HepG2 (cell line): ENCODE measurements around the gene ZBTB21. TPM values are rescaled to one million over a fixed set of nuclear protein-coding genes. Genes with fewer than 3 reads are reported as not detected.

Experiments used
- ATF7 ChIP-seq, 2 experiments: fragments of 450-650 bp in 1 of 2; sonication (generic) in 1 of 2; formaldehyde crosslinking in 1 of 2; IDR thresholded peaks; 2 replicates each; pipeline versions ENCODE4 v1.4.0 to v1.6.1; 2016 to 2020; ENCODE audit warnings: antibody characterized with exemption in 1 of 2, mild to moderate bottlenecking in 1 of 2, missing genetic modification reagents in 1 of 2
- SMC3 ChIP-seq: IDR thresholded peaks from 2 replicates; pipeline ENCODE4 v1.6.1; 2011; ENCODE audit warnings: low read length, improper control_type of control experiment
- TERF1 ChIP-seq: sonication (generic); formaldehyde crosslinking; IDR thresholded peaks from 2 replicates; pipeline ENCODE4 v1.8.0; 2022; ENCODE audit warnings: mild to moderate bottlenecking, missing genetic modification reagents, moderate library complexity
- ZMYM4 ChIP-seq: sonication (generic); formaldehyde crosslinking; IDR thresholded peaks from 2 replicates; pipeline ENCODE4 v1.8.1; 2023; ENCODE audit warnings: mild to moderate bottlenecking, missing genetic modification reagents
- ZNF589 ChIP-seq: sonication (generic); formaldehyde crosslinking; conservative IDR thresholded peaks from 2 replicates; pipeline ENCODE4 v1.8.0; 2022; ENCODE audit warnings: mild to moderate bottlenecking, moderate library complexity, missing genetic modification reagents
- ZNF720 ChIP-seq: sonication (generic); formaldehyde crosslinking; IDR thresholded peaks from 2 replicates; pipeline ENCODE4 v1.4.0; 2020; ENCODE audit warnings: missing genetic modification reagents
- polyA plus RNA-seq, 8 experiments: library from polyadenylated mRNA; depleted of rRNA in 3 of 8; stranded (reverse) in 7 of 8; unstranded in 1 of 8; fragments of >200 nt; fragmentation: Illumina TruSeq in 4 of 8; extraction: Trizol in 4 of 8; gene quantifications; 2 replicates each; pipeline versions ENCODE4 v1.2.1 to v1.2.3, GENCODE V29; 2011 to 2016; ENCODE audit warnings: low read depth in 4 of 8, missing spikeins in 1 of 8, mixed read lengths in 1 of 8; ENCODE audit not compliant: insufficient read depth in 1 of 8
- total RNA-seq, 5 experiments: library from RNA; depleted of rRNA; stranded (reverse); fragments of >200 nt; fragmentation: Illumina TruSeq; extraction: Trizol; gene quantifications; 2 replicates each; pipeline ENCODE4 v1.2.3, GENCODE V29; 2016; ENCODE audit warnings: low read depth in 1 of 5
- TF ChIP-seq, protein P1 (sequence below): sonication (generic); formaldehyde crosslinking; IDR thresholded peaks from 2 replicates; pipeline ENCODE4 v1.4.0; 2020; ENCODE audit warnings: low read depth, mild to moderate bottlenecking, missing genetic modification reagents
- TF ChIP-seq, protein P2 (sequence below): sonication (generic); formaldehyde crosslinking; IDR thresholded peaks from 2 replicates; pipeline ENCODE4 v1.4.0; 2020; ENCODE audit warnings: missing genetic modification reagents, mild to moderate bottlenecking, borderline replicate concordance

Gene ZBTB21
- total and polyA plus RNA-seq, 2 of the 13 experiments (the other 11 are each of a cell fraction or from before 2014, with no cell fraction given), result 4.5 to 6.1 TPM

DNA sequence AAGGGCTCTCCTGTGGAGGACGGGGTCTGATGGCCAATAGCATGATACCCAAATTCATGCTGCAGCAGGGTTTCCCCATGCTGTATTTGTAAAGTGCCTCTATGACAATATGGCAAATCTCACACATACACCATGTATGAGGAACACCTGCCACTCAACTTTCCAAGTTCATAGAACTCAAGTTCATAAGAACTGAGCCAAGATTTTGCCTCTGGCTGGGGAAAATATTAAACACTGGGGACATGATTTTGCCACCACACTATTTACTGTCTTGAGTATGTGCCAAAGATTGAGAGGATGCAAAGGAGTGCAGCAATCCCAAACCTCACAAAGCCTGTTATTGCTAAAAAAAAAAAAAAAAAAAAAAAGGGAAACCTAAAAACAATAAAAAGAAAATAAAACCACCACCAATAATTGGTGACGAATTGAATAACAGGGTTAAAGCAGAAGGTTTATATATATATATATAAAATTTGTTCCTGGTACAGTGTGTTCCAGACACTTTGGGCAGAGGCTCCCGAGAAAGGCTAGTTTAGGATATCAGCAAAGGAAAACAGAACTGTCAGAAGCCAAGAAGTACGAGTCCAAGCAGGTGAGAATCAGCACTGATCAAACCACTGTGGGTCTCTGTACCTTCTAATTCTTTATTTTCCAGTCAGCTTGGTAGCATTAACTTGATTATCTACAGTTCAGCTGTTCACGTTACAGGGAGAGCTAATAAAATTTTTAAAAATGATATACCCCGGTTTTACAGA, 24.3 kb downstream of the ZBTB21 start (continued):
- TF ChIP-seq, protein P1, sequence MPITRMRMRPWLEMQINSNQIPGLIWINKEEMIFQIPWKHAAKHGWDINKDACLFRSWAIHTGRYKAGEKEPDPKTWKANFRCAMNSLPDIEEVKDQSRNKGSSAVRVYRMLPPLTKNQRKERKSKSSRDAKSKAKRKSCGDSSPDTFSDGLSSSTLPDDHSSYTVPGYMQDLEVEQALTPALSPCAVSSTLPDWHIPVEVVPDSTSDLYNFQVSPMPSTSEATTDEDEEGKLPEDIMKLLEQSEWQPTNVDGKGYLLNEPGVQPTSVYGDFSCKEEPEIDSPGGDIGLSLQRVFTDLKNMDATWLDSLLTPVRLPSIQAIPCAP (CRISPR knock-in tag), result no peak
- TF ChIP-seq ATF7 (IDR thresholded peaks at IDR 0.05), result no peak
- TF ChIP-seq ATF7 (CRISPR knock-in tag; IDR thresholded peaks at IDR 0.05), result no peak
- no peak for TF ChIP-seq ZMYM4 (CRISPR knock-in tag)
- TF ChIP-seq SMC3, result no peak
- no peak for TF ChIP-seq ZNF720 (CRISPR knock-in tag)
- TF ChIP-seq TERF1 (CRISPR knock-in tag), result no peak
- TF ChIP-seq ZNF589 (CRISPR knock-in tag), result no peak
- TF ChIP-seq, protein P2, sequence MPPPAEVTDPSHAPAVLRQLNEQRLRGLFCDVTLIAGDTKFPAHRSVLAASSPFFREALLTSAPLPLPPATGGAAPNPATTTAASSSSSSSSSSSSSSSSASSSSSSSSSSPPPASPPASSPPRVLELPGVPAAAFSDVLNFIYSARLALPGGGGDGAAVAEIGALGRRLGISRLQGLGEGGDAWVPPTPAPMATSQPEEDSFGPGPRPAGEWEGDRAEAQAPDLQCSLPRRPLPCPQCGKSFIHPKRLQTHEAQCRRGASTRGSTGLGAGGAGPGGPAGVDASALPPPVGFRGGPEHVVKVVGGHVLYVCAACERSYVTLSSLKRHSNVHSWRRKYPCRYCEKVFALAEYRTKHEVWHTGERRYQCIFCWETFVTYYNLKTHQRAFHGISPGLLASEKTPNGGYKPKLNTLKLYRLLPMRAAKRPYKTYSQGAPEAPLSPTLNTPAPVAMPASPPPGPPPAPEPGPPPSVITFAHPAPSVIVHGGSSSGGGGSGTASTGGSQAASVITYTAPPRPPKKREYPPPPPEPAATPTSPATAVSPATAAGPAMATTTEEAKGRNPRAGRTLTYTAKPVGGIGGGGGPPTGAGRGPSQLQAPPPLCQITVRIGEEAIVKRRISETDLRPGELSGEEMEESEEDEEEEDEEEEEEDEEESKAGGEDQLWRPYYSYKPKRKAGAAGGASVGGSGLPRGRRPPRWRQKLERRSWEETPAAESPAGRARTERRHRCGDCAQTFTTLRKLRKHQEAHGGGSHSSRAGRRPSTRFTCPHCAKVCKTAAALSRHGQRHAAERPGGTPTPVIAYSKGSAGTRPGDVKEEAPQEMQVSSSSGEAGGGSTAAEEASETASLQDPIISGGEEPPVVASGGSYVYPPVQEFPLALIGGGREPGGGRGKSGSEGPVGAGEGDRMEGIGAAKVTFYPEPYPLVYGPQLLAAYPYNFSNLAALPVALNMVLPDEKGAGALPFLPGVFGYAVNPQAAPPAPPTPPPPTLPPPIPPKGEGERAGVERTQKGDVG, result no peak
